ENCODE results near the gene GRAP.

The GRAP gene

GRCh38 chr17:18981335-18981641 is 65.5 kb downstream of the GRAP start:
- DNase-seq, result no peak

GRCh38 chr17:18980682-18981334 is 65.9 kb downstream of the GRAP start:
- DNase-seq, result no peak

- DNase-seq, result no peak
Measured at GRCh38 chr17:18978655-18979054, 68.1 kb downstream of the GRAP start.

DNA sequence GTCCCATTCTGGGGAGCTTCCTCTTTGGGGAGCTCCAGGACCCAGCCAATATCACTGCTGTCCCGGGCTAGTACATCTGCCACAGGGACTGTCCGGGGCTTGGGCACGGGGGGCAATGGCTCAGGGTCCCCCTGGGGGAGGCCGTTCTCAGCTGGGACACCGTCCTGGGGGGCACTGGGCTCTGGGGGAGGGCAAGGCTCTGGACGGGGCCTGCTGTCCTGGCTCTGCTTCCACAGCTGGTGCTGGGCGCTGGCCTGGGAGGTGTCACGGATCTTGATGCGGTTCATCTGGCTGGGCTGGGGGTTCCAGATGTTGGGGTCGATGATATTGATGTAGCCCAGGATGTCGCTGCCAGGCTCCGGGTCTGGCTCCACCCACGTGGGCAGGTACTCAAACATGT is 68.7 kb downstream of the GRAP start:
- DNase-seq, result no peak

DNA sequence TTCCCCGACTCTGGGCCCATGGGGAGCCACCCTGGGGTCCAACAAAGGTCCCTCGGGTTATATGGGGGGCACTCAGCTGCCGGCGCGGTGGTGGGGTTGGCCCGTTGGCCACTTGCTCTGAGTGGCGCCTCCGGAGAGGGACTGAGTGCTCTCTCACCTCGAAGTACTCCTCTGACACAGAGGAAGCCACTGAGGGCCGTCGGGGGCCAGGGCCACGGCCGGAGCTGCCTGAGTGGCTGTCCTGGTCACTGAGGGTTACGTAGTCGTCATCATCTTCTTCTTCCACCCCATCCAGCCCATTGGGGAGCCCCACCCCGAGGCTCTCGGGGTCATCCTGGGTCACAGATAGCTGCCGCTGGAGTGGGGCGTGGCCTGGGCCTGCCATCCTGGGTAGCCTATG is 69.1 kb downstream of the GRAP start:
- DNase-seq, result no peak

- DNase-seq, result no peak
Measured at GRCh38 chr17:18977021-18977420, 69.7 kb downstream of the GRAP start.

DNA sequence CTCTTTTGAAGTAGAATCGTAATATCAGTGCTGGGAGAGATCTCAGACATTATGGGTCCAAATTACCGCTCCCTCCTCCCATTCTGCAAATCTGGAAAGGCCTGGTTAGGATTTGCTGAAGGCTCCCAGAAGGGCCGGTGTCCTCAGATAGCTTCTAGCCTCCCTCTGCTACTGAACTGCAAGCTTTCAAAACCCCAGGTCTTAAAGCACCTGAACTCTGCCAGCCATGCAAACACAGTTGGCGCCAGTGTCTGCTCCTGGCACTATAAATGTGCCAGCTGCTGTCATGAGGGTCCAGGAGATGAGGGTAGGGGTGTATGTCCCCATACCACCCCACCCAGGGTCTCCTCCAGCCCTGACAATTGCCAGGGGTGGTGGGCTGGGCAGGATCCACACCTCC is 70.6 kb downstream of the GRAP start:
- no peak for DNase-seq

DNA sequence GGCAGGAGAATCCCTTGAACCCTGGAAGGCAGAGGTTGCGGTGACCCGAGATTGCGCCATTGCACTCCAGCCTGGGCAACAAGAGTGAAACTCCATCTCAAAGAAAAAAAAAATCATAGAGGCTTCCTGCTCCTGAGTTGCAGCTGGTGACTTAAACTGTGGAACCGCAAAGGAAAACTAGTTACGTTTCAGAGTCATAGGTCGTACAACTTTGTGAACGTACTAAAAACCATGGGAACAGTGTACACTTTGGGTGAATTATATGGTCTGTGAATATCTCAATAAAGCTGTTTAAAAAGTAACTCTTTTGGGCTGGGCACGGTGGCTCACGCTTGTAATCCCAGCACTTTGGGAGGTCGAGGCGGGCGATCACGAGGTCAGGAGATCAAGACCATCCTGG is 71.2 kb downstream of the GRAP start:
- no peak for DNase-seq

DNA sequence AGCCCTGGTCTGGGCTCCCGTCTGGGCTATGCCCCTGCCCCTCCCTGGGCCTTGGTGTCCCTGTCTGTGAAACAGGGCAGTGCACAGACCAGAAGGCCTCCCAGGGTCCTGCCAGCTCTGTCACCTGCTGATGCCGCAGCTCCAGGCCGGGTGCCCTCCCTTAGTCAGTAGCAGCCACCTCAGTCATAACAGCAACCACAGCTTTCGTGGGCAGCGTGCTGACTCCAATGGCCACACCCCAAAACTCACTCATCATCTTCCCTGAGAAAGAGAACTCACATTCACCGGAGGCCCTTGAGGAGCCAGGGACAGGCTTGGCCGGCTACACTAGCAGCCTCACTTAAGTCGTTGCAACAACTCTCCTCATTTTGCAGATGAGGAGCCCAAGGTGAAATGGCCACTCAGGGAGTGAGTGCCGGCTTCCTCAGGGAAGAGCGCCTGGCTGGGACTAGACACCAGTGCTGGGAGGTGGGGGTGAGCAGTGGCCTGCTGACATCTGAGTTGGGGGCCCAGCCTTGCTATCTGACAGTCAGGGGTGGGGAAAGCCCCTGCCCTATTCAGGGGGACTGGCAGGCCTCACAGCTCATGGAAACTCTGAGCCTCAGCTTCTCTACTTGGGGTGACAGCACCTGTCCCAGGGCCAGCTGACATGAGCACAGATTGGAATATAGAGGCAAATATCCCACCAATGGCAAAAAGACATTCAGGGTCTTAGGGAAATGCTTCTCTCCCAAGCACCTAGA is 72.2 kb downstream of the GRAP start:
- DNase-seq, result peak; percentile 20 to 29

GRCh38 chr17:18971801-18972200 is 75.0 kb downstream of the GRAP start:
- DNase-seq, result no peak

Data from activated CD4-positive, alpha-beta T cell treated with anti-CD3 and anti-CD28 coated beads for 4 hours (primary cell).